ENCODE measurements around the gene RPL27A. TPM values are rescaled to one million over a fixed set of nuclear protein-coding genes. Genes with fewer than 3 reads are reported as not detected.

Gene RPL27A
- total and polyA plus RNA-seq, 2 donors from 2014 or later: 664 to 2,260 TPM

- Histone ChIP-seq H3K9me3 (ENCODE audit: control insufficient read depth in 2 of 3, insufficient read depth in 1 of 3, low read length in 3 of 3) (no peaks in the 10 kb centered on the region), H3K4me1 (ENCODE audit: control insufficient read depth in 2 of 3, insufficient read depth in 2 of 3, low read depth in 1 of 3, low read length in 3 of 3) (no peaks in the 10 kb centered on the region), H3K27me3 (ENCODE audit: control insufficient read depth, insufficient read depth, low read length) (no peaks in the 10 kb centered on the region), H3K4me3 (ENCODE audit: low read length in 3 of 3) (no peak overlapping the region), H3K36me3 (ENCODE audit: control insufficient read depth in 2 of 3, insufficient read depth in 3 of 3, low read length in 3 of 3) (peaks cover 2 to 11% (median 9%) of the 10 kb centered on the region in 3 donors), H3K27ac (ENCODE audit: low read depth in 2 of 2, low read length in 2 of 2) (no peak overlapping the region), H3K9ac (ENCODE audit: low read length in 3 of 3) (no peak overlapping the region)
- intact Hi-C loops (cut with DNase I): no loop called here
- TF ChIP-seq, protein P1, sequence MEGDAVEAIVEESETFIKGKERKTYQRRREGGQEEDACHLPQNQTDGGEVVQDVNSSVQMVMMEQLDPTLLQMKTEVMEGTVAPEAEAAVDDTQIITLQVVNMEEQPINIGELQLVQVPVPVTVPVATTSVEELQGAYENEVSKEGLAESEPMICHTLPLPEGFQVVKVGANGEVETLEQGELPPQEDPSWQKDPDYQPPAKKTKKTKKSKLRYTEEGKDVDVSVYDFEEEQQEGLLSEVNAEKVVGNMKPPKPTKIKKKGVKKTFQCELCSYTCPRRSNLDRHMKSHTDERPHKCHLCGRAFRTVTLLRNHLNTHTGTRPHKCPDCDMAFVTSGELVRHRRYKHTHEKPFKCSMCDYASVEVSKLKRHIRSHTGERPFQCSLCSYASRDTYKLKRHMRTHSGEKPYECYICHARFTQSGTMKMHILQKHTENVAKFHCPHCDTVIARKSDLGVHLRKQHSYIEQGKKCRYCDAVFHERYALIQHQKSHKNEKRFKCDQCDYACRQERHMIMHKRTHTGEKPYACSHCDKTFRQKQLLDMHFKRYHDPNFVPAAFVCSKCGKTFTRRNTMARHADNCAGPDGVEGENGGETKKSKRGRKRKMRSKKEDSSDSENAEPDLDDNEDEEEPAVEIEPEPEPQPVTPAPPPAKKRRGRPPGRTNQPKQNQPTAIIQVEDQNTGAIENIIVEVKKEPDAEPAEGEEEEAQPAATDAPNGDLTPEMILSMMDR (IDR thresholded peaks at IDR 0.05; ENCODE audit: borderline replicate concordance, extremely low read depth, insufficient read depth): no peak
- FAIRE-seq (no peak), DNase-seq (peak in 1 of 5 donors; percentile 47)
These were observed 29.4 kb downstream of the RPL27A start for GRCh38 chr11:8711895-8712442.

GRCh38 chr11:8712506-8712905 is 29.9 kb downstream of the RPL27A start:
- H3K9ac ChIP-seq (ENCODE audit: low read length in 3 of 3): no peak overlapping the region
- intact Hi-C loops (cut with DNase I): no loop called here
- no peak overlapping the region for H3K27ac ChIP-seq (ENCODE audit: low read depth in 2 of 2, low read length in 2 of 2)
- TF ChIP-seq, protein P1 (IDR thresholded peaks at IDR 0.05; ENCODE audit: borderline replicate concordance, extremely low read depth, insufficient read depth): no peak
- no peaks in the 10 kb centered on the region for H3K9me3 ChIP-seq (ENCODE audit: control insufficient read depth in 2 of 3, insufficient read depth in 1 of 3, low read length in 3 of 3)
- H3K4me1 ChIP-seq (ENCODE audit: control insufficient read depth in 2 of 3, insufficient read depth in 2 of 3, low read depth in 1 of 3, low read length in 3 of 3): no peaks in the 10 kb centered on the region
- H3K27me3 ChIP-seq (ENCODE audit: control insufficient read depth, insufficient read depth, low read length): no peaks in the 10 kb centered on the region
- FAIRE-seq (no peak), DNase-seq (peak in 1 of 5 donors; percentile 59)
- peaks cover 2 to 13% (median 4%) of the 10 kb centered on the region in 3 donors for H3K36me3 ChIP-seq (ENCODE audit: control insufficient read depth in 2 of 3, insufficient read depth in 3 of 3, low read length in 3 of 3)
- H3K4me3 ChIP-seq (ENCODE audit: low read length in 3 of 3): no peak overlapping the region

DNA sequence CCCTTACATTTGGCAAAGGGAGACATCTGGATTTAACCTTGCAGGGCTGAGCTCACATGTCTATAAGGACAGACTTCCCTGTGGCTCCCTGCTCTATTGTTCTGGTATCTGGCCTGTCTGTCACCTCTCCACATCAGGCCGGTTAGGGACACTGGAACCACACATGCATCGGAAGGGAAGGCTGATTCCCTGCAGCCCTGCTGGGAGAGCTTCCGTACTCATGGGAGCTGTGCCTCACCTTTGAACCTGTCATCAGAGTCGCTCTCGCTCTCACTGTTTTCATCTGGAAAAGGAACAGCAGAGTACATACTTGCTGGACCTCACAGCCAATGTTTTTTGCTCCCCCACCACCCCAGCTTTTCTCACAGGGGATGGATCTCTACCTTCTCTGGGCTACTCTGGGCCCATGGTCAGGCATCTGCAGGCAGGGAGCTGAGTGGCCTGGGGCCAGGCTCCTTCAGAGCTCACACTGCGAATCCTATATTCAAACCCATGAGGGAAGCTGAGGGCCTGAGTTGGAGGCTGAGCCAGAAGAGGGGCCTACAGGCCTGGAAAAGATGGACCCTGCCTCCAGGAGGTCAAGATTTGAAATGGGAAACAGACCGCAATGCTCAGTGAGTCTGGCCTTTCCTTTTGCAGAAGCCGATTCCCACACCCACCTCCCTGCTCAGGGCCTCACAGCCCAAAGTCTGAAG is 31.3 kb downstream of the RPL27A start:
- Histone ChIP-seq H3K36me3 (ENCODE audit: control insufficient read depth in 2 of 3, insufficient read depth in 3 of 3, low read length in 3 of 3) (peaks cover 2 to 13% (median 3%) of the 10 kb centered on the region in 3 donors), H3K4me1 (ENCODE audit: control insufficient read depth in 2 of 3, insufficient read depth in 2 of 3, low read depth in 1 of 3, low read length in 3 of 3) (peaks cover 0 to 2% (median 0%) of the 10 kb centered on the region in 3 donors), H3K9ac (ENCODE audit: low read length in 3 of 3) (no peak overlapping the region)

More for the DNA sequence above, 31.3 kb downstream of the RPL27A start:
- intact Hi-C loops (cut with DNase I): no loop called here
- TF ChIP-seq, protein P1 (IDR thresholded peaks at IDR 0.05; ENCODE audit: borderline replicate concordance, extremely low read depth, insufficient read depth): no peak
- DNase-seq (peak in 1 of 5 donors; percentile 9), FAIRE-seq (no peak)
- Histone ChIP-seq H3K9me3 (ENCODE audit: control insufficient read depth in 2 of 3, insufficient read depth in 1 of 3, low read length in 3 of 3) (no peaks in the 10 kb centered on the region), H3K4me3 (ENCODE audit: low read length in 3 of 3) (no peak overlapping the region), H3K27me3 (ENCODE audit: control insufficient read depth, insufficient read depth, low read length) (no peaks in the 10 kb centered on the region), H3K27ac (ENCODE audit: low read depth in 2 of 2, low read length in 2 of 2) (no peak overlapping the region)
